Mammary epithelial cell (primary cell): ENCODE results near the gene GPBP1.

Experiments
- EZH2 ChIP-seq: IDR thresholded peaks from 2 replicates; pipeline ENCODE4 v1.6.1; 2012; ENCODE audit warnings: low read length, inconsistent platforms, borderline replicate concordance
- TF ChIP-seq, protein P1 (sequence below), 2 donors: IDR thresholded peaks in 1 of 2; conservative IDR thresholded peaks in 1 of 2; 2 replicates each; pipeline ENCODE4 v1.5.1; 2011 to 2012; ENCODE audit warnings: inconsistent platforms in 2 of 2, low read length in 2 of 2, mild to moderate bottlenecking in 2 of 2, control low read depth in 1 of 2, low read depth in 1 of 2; ENCODE audit not compliant: insufficient read depth in 1 of 2; ENCODE audit errors: extremely low read depth in 1 of 2

DNA sequence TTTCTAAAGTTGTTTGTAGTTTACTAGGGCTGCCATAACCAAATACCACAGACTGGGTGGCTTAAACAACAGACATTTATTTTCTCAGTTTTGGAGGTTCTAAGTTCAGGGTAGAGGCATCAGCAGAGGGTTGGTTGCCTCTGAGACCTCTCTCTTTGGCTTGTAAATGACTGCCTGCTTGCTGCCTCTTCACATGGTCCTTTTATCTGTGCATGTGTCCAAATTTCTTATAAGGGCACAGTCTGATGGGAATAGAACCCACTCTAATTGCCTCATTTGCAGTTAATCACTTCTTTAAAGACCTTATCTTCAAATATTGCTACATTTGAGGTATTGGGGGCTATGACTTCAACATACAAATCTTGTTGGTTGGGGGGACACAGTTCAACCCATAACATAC, 36.8 kb downstream of the GPBP1 start:
- TF ChIP-seq, protein P1, sequence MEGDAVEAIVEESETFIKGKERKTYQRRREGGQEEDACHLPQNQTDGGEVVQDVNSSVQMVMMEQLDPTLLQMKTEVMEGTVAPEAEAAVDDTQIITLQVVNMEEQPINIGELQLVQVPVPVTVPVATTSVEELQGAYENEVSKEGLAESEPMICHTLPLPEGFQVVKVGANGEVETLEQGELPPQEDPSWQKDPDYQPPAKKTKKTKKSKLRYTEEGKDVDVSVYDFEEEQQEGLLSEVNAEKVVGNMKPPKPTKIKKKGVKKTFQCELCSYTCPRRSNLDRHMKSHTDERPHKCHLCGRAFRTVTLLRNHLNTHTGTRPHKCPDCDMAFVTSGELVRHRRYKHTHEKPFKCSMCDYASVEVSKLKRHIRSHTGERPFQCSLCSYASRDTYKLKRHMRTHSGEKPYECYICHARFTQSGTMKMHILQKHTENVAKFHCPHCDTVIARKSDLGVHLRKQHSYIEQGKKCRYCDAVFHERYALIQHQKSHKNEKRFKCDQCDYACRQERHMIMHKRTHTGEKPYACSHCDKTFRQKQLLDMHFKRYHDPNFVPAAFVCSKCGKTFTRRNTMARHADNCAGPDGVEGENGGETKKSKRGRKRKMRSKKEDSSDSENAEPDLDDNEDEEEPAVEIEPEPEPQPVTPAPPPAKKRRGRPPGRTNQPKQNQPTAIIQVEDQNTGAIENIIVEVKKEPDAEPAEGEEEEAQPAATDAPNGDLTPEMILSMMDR (conservative IDR thresholded peaks at IDR 0.05 in 1 of 2, IDR thresholded peaks at IDR 0.05 in 1 of 2; ENCODE audit: extremely low read depth in 1 of 2, insufficient read depth in 1 of 2, low read depth in 1 of 2, low read length in 2 of 2) = no peak
- TF ChIP-seq EZH2 = no peak
